ENCODE results near the gene SLC10A7.

The SLC10A7 gene

DNA sequence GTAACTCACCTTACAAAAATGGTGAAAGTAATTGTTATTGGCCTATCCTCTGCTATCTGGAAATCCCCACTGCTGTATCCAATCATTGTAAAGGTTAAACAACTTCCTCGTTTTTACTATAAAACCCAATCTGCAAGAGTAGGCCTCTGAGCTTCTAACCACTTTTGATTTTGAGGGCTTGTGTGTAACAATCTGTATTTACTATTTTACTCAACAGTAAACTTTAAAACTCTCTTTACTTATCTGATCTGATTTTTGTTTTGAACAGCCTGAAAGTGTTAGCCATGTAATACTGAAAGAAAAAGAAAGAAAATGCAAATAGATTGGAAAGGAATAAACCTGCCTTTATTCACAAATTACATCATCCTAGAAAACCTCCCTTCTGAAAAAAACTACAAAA, 63.1 kb downstream of the SLC10A7 start:
- no peaks in the 10 kb centered on the region for H3K9me2 ChIP-seq (replicated peaks; ENCODE audit: insufficient read depth, low read length)
- H3K4me2 ChIP-seq (ENCODE audit: low read depth, low read length, poor library complexity, severe bottlenecking) = no peak overlapping the region
- no peaks in the 10 kb centered on the region for H3K79me2 ChIP-seq (ENCODE audit: insufficient read depth, low read length)
- H3F3A ChIP-seq (ENCODE audit: insufficient read depth) = no peaks in the 10 kb centered on the region
- H4K20me1 ChIP-seq (ENCODE audit: low read depth, low read length) = no peaks in the 10 kb centered on the region
- TF ChIP-seq EZH2phosphoT487 (conservative IDR thresholded peaks at IDR 0.05; ENCODE audit: low read length) = no peak
- TF ChIP-seq CTCF (IDR thresholded peaks at IDR 0.05; ENCODE audit: insufficient read depth, low read length, poor library complexity, severe bottlenecking) = no peak
- no peaks in the 10 kb centered on the region for H3K9me3 ChIP-seq (ENCODE audit: insufficient read depth, low read length)
- H3K36me3 ChIP-seq (ENCODE audit: low read length) = no peaks in the 10 kb centered on the region
- no peak overlapping the region for H3K9ac ChIP-seq (ENCODE audit: low read length)
- H3K27me3 ChIP-seq (ENCODE audit: low read length) = no peaks in the 10 kb centered on the region
- no peak overlapping the region for H3K27ac ChIP-seq (ENCODE audit: low read depth, low read length)
- no peak overlapping the region for H3K4me3 ChIP-seq (ENCODE audit: insufficient read depth, low read length, poor library complexity, severe bottlenecking)
- no peak overlapping the region for H2AFZ ChIP-seq (ENCODE audit: low read depth, low read length, severe bottlenecking)

DNA sequence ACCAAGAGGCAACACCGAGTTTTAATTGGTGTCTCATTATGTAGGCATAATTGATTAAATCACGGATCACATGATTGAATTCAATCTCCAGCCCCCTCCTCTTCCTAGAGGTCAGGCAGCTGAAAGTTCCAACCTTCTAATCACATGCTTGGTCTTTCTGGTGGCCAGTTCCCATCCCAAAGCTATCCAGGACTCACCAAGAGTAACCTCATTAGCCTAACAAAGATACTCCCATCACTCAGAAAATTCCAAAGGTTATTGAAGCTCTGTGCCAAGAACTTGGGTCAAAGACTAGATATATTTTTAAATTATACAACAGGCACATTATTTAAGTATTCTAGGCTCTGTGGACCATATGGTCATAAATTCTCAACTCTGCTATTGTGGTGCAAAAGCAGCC, 65.1 kb downstream of the SLC10A7 start:
- TF ChIP-seq EZH2phosphoT487 (conservative IDR thresholded peaks at IDR 0.05; ENCODE audit: low read length) (no peak), CTCF (IDR thresholded peaks at IDR 0.05; ENCODE audit: insufficient read depth, low read length, poor library complexity, severe bottlenecking) (no peak)
- no peaks in the 10 kb centered on the region for H3K9me2 ChIP-seq (replicated peaks; ENCODE audit: insufficient read depth, low read length)

GRCh38 chr4:146453181-146453807, 68.4 kb downstream of the SLC10A7 start:
- H3K9me3 ChIP-seq (ENCODE audit: insufficient read depth, low read length) = no peaks in the 10 kb centered on the region
- no peaks in the 10 kb centered on the region for H3K36me3 ChIP-seq (ENCODE audit: low read length)
- H3K9me2 ChIP-seq (replicated peaks; ENCODE audit: insufficient read depth, low read length) = no peaks in the 10 kb centered on the region
- H3K4me2 ChIP-seq (ENCODE audit: low read depth, low read length, poor library complexity, severe bottlenecking) = no peak overlapping the region
- TF ChIP-seq CTCF (IDR thresholded peaks at IDR 0.05; ENCODE audit: insufficient read depth, low read length, poor library complexity, severe bottlenecking) (no peak), EZH2phosphoT487 (conservative IDR thresholded peaks at IDR 0.05; ENCODE audit: low read length) (no peak)
- H2AFZ ChIP-seq (ENCODE audit: low read depth, low read length, severe bottlenecking) = no peak overlapping the region
- no peak overlapping the region for H3K27ac ChIP-seq (ENCODE audit: low read depth, low read length)
- no peaks in the 10 kb centered on the region for H3K27me3 ChIP-seq (ENCODE audit: low read length)
- no peaks in the 10 kb centered on the region for H3F3A ChIP-seq (ENCODE audit: insufficient read depth)
- H3K79me2 ChIP-seq (ENCODE audit: insufficient read depth, low read length) = no peaks in the 10 kb centered on the region
- H3K9ac ChIP-seq (ENCODE audit: low read length) = no peak overlapping the region
- H4K20me1 ChIP-seq (ENCODE audit: low read depth, low read length) = no peaks in the 10 kb centered on the region
- H3K4me3 ChIP-seq (ENCODE audit: insufficient read depth, low read length, poor library complexity, severe bottlenecking) = no peak overlapping the region

More for the DNA sequence above, 65.1 kb downstream of the SLC10A7 start:
- H3F3A ChIP-seq (ENCODE audit: insufficient read depth) = no peaks in the 10 kb centered on the region
- no peaks in the 10 kb centered on the region for H3K36me3 ChIP-seq (ENCODE audit: low read length)
- no peaks in the 10 kb centered on the region for H3K27me3 ChIP-seq (ENCODE audit: low read length)
- H3K79me2 ChIP-seq (ENCODE audit: insufficient read depth, low read length) = no peaks in the 10 kb centered on the region
- no peak overlapping the region for H3K9ac ChIP-seq (ENCODE audit: low read length)
- H2AFZ ChIP-seq (ENCODE audit: low read depth, low read length, severe bottlenecking) = no peak overlapping the region
- no peak overlapping the region for H3K4me3 ChIP-seq (ENCODE audit: insufficient read depth, low read length, poor library complexity, severe bottlenecking)
- no peak overlapping the region for H3K4me2 ChIP-seq (ENCODE audit: low read depth, low read length, poor library complexity, severe bottlenecking)
- H4K20me1 ChIP-seq (ENCODE audit: low read depth, low read length) = no peaks in the 10 kb centered on the region
- no peaks in the 10 kb centered on the region for H3K9me3 ChIP-seq (ENCODE audit: insufficient read depth, low read length)
- no peak overlapping the region for H3K27ac ChIP-seq (ENCODE audit: low read depth, low read length)

Measured in SU-DHL-6 (cell line).